Ishikawa (cell line): ENCODE results near the gene TRAF5.

Experiments used
- CEBPB ChIP-seq: IDR thresholded peaks from 2 replicates; pipeline ENCODE4 v1.6.1; 2012
- EGR1 ChIP-seq: IDR thresholded peaks from 2 replicates; pipeline ENCODE4 v1.6.1; 2012
- EP300 ChIP-seq: IDR thresholded peaks from 2 replicates; pipeline ENCODE4 v1.6.1; 2012; ENCODE audit warnings: borderline replicate concordance
- TEAD4 ChIP-seq: IDR thresholded peaks from 2 replicates; pipeline ENCODE4 v1.6.1; 2012
- TF ChIP-seq, protein P1 (sequence below): IDR thresholded peaks from 2 replicates; pipeline ENCODE4 v1.6.1; 2012; ENCODE audit warnings: low read depth, mild to moderate bottlenecking
- TF ChIP-seq, protein P2 (sequence below): IDR thresholded peaks from 2 replicates; pipeline ENCODE4 v1.6.1; 2012

GRCh38 chr1:211313392-211313791, 13.2 kb upstream of the TRAF5 start:
- TF ChIP-seq EGR1 (no peak), EP300 (no peak), TEAD4 (no peak), CEBPB (no peak)
- TF ChIP-seq, protein P1, sequence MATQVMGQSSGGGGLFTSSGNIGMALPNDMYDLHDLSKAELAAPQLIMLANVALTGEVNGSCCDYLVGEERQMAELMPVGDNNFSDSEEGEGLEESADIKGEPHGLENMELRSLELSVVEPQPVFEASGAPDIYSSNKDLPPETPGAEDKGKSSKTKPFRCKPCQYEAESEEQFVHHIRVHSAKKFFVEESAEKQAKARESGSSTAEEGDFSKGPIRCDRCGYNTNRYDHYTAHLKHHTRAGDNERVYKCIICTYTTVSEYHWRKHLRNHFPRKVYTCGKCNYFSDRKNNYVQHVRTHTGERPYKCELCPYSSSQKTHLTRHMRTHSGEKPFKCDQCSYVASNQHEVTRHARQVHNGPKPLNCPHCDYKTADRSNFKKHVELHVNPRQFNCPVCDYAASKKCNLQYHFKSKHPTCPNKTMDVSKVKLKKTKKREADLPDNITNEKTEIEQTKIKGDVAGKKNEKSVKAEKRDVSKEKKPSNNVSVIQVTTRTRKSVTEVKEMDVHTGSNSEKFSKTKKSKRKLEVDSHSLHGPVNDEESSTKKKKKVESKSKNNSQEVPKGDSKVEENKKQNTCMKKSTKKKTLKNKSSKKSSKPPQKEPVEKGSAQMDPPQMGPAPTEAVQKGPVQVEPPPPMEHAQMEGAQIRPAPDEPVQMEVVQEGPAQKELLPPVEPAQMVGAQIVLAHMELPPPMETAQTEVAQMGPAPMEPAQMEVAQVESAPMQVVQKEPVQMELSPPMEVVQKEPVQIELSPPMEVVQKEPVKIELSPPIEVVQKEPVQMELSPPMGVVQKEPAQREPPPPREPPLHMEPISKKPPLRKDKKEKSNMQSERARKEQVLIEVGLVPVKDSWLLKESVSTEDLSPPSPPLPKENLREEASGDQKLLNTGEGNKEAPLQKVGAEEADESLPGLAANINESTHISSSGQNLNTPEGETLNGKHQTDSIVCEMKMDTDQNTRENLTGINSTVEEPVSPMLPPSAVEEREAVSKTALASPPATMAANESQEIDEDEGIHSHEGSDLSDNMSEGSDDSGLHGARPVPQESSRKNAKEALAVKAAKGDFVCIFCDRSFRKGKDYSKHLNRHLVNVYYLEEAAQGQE, result no peak
- TF ChIP-seq, protein P2, sequence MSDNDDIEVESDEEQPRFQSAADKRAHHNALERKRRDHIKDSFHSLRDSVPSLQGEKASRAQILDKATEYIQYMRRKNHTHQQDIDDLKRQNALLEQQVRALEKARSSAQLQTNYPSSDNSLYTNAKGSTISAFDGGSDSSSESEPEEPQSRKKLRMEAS, result no peak
